Measurements from ENCODE around the gene FERMT2.

- no peak for TF ChIP-seq CTCF (conservative IDR thresholded peaks at IDR 0.05; ENCODE audit: low read depth, low read length)
- TF ChIP-seq EZH2 (IDR thresholded peaks at IDR 0.05; ENCODE audit: low read length, unreplicated experiment) = no peak
- no peak for TF ChIP-seq EZH2phosphoT487 (IDR thresholded peaks at IDR 0.05; ENCODE audit: borderline replicate concordance, low read length)
Observed at GRCh38 chr14:52878946-52879345, 71.9 kb downstream of the FERMT2 start.
